AG04449 (cell line): ENCODE measurements around the gene NLGN1.
"Not testable (repeated sequence)": the region's sequence is repeated elsewhere in the genome, so short reads cannot be mapped to it uniquely, and the experiment has no call there.

Experiments used
- CTCF ChIA-PET: fragments of 350-600 bp; formaldehyde crosslinking; extraction: SDS; loops from one replicate; lab custom pipeline; 2021; ENCODE audit warnings: antibody characterized with exemption; lab: Yijun Ruan, JAX
- POLR2A ChIA-PET: fragments of 400-600, 350-600 bp; formaldehyde crosslinking; extraction: SDS; loops from one replicate; lab custom pipeline; 2020; ENCODE audit warnings: antibody characterized with exemption, inconsistent platforms; lab: Yijun Ruan, JAX
- DNase-seq: peaks from one replicate; pipeline ENCODE4 v3.0.0-alpha.2; 2010; ENCODE audit warnings: low read depth, low spot score
- H3K4me3 ChIP-seq: 2 replicates; pipeline ENCODE4 v1.5.1; 2011; ENCODE audit warnings: low read depth, mild to moderate bottlenecking, control low read depth, low read length
- CTCF ChIP-seq: IDR thresholded peaks from one replicate; pipeline ENCODE4 v1.5.1; 2011; ENCODE audit warnings: mild to moderate bottlenecking, moderate library complexity, low read length, control low read depth, inconsistent platforms; ENCODE audit not compliant: insufficient read depth; ENCODE audit errors: missing control alignments

NLGN1 gene

GRCh38 chr3:173538410-173538809, 140.9 kb downstream of the NLGN1 start:
- ChIA-PET POLR2A (no interaction called here), CTCF (interaction anchor here (1.1 kb wide), 1 partner anchor 16 kb away, joined by 5 read pairs; no protein-coding TSS in a partner anchor)
- no peak overlapping the region for H3K4me3 ChIP-seq
- DNase-seq = no peak
- TF ChIP-seq CTCF = no peak

- POLR2A ChIA-PET = not testable (repeated sequence)
Measured at GRCh38 chr3:173545590-173545989, 148.0 kb downstream of the NLGN1 start.

GRCh38 chr3:173547070-173547469, 149.5 kb downstream of the NLGN1 start:
- ChIA-PET POLR2A (no interaction called here), CTCF (no interaction called here)
- no peak for TF ChIP-seq CTCF
- DNase-seq = no peak
- H3K4me3 ChIP-seq = no peak overlapping the region

More at GRCh38 chr3:173545590-173545989, 148.0 kb downstream of the NLGN1 start:
- not testable (repeated sequence) for H3K4me3 ChIP-seq, DNase-seq
- CTCF ChIA-PET = interaction anchor here (1.0 kb wide), 1 partner anchor 8 kb away, joined by 5 read pairs; no protein-coding TSS in a partner anchor

- no peak overlapping the region for H3K4me3 ChIP-seq
- ChIA-PET POLR2A (no interaction called here), CTCF (no interaction called here)
- no peak for DNase-seq
- TF ChIP-seq CTCF = no peak
Measured at GRCh38 chr3:173548261-173548660, 150.7 kb downstream of the NLGN1 start.

- TF ChIP-seq CTCF = no peak
- POLR2A ChIA-PET = no interaction called here
- DNase-seq = no peak
- no peak overlapping the region for H3K4me3 ChIP-seq
- CTCF ChIA-PET = interaction anchor here (1.2 to 5.9 kb wide), 14 partner anchors 10 to 181 kb away, joined by 3 to 57 read pairs (median 9); partner anchors contain the start of gene NLGN1
Measured at GRCh38 chr3:173552526-173552925, 155.0 kb downstream of the NLGN1 start.

GRCh38 chr3:173553635-173554280, 156.2 kb downstream of the NLGN1 start:
- DNase-seq = no peak
- ChIA-PET CTCF (interaction anchor here (0.6 to 5.9 kb wide), 25 partner anchors 8 to 228 kb away, joined by 3 to 57 read pairs (median 6); partner anchors contain the start of gene NLGN1), POLR2A (no interaction called here)
- H3K4me3 ChIP-seq = no peak overlapping the region
- peak; percentile 59 for TF ChIP-seq CTCF
